Measurements from ENCODE around the gene H2BW2. TPM values are rescaled to one million over a fixed set of nuclear protein-coding genes. Genes with fewer than 3 reads are reported as not detected.
"Not testable (repeated sequence)": the region's sequence is repeated elsewhere in the genome, so short reads cannot be mapped to it uniquely, and the experiment has no call there.

The H2BW2 gene
- total RNA-seq: not detected

- Histone ChIP-seq H3K4me3 (no peak within 1 kb of the TSS), H3K27ac (no peak within 1 kb of the TSS), H3K4me1 (ENCODE audit: control insufficient read depth in 1 of 2, low read depth in 2 of 2) (no peaks in the 10 kb centered on the region), H3K36me3 (no peaks in the 10 kb centered on the region), H3K9me3 (no peaks in the 10 kb centered on the region), H3K27me3 (replicated peaks; ENCODE audit: insufficient read depth) (no peaks in the 10 kb centered on the region)
- no peak for ATAC-seq (ENCODE audit: insufficient number of reproducible peaks, low FRiP score, low read depth)
- no peak for DNase-seq (ENCODE audit: low spot score)
- no peak for TF ChIP-seq CTCF (IDR thresholded peaks at IDR 0.05)
Observed at GRCh38 chrX:104039689-104040505, at the start of gene H2BW2. H2BW2 (plus strand) TSS chrX:104039956; CDS start chrX:104039995, 39 bp downstream.

GRCh38 chrX:103999234-103999633 lies 40.5 kb upstream of the H2BW2 start:
- H3K9me3 ChIP-seq: no peaks in the 10 kb centered on the region
- no peaks in the 10 kb centered on the region for H3K36me3 ChIP-seq
- no peak for ATAC-seq (ENCODE audit: insufficient number of reproducible peaks, low FRiP score, low read depth)
- no peak for DNase-seq (ENCODE audit: low spot score)
- no peak for TF ChIP-seq CTCF (IDR thresholded peaks at IDR 0.05)
- no peak overlapping the region for H3K4me3 ChIP-seq
- peaks cover 0 to 10% of the 10 kb centered on the region in 2 donors for H3K4me1 ChIP-seq (ENCODE audit: control insufficient read depth in 1 of 2, low read depth in 2 of 2)
- no peaks in the 10 kb centered on the region for H3K27me3 ChIP-seq (replicated peaks; ENCODE audit: insufficient read depth)
- H3K27ac ChIP-seq: no peak overlapping the region

- DNase-seq (ENCODE audit: low spot score): no peak
- H3K27me3 ChIP-seq (replicated peaks; ENCODE audit: insufficient read depth): no peaks in the 10 kb centered on the region
- H3K27ac ChIP-seq: no peak overlapping the region
- TF ChIP-seq CTCF (IDR thresholded peaks at IDR 0.05): no peak
- ATAC-seq (ENCODE audit: insufficient number of reproducible peaks, low FRiP score, low read depth): no peak
- no peaks in the 10 kb centered on the region for H3K4me1 ChIP-seq (ENCODE audit: control insufficient read depth in 1 of 2, low read depth in 2 of 2)
- no peaks in the 10 kb centered on the region for H3K36me3 ChIP-seq
- H3K4me3 ChIP-seq: no peak overlapping the region
- H3K9me3 ChIP-seq: no peaks in the 10 kb centered on the region
Observed at GRCh38 chrX:104008831-104009230, 30.9 kb upstream of the H2BW2 start.

- no peaks in the 10 kb centered on the region for H3K9me3 ChIP-seq
- ATAC-seq (ENCODE audit: insufficient number of reproducible peaks, low FRiP score, low read depth): no peak
- no peaks in the 10 kb centered on the region for H3K36me3 ChIP-seq
- H3K27me3 ChIP-seq (replicated peaks; ENCODE audit: insufficient read depth): no peaks in the 10 kb centered on the region
- no peak overlapping the region for H3K4me3 ChIP-seq
- TF ChIP-seq CTCF (IDR thresholded peaks at IDR 0.05): no peak
- no peak for DNase-seq (ENCODE audit: low spot score)
- no peaks in the 10 kb centered on the region for H3K4me1 ChIP-seq (ENCODE audit: control insufficient read depth in 1 of 2, low read depth in 2 of 2)
- no peak overlapping the region for H3K27ac ChIP-seq
Observed at GRCh38 chrX:104013158-104013557, 26.6 kb upstream of the H2BW2 start.

- no peaks in the 10 kb centered on the region for H3K27me3 ChIP-seq (replicated peaks; ENCODE audit: insufficient read depth)
- no peaks in the 10 kb centered on the region for H3K4me1 ChIP-seq (ENCODE audit: control insufficient read depth in 1 of 2, low read depth in 2 of 2)
- H3K4me3 ChIP-seq: no peak within 1 kb of the TSS
- H3K9me3 ChIP-seq: no peaks in the 10 kb centered on the region
- TF ChIP-seq CTCF (IDR thresholded peaks at IDR 0.05): no peak
- H3K36me3 ChIP-seq: no peaks in the 10 kb centered on the region
- ATAC-seq (ENCODE audit: insufficient number of reproducible peaks, low FRiP score, low read depth) (no peak), DNase-seq (ENCODE audit: low spot score) (no peak)
- H3K27ac ChIP-seq: no peak within 1 kb of the TSS
Observed at GRCh38 chrX:104013606-104014005, 26.1 kb upstream of the H2BW2 start, which contains the start of gene H2BW1. H2BW1 (minus strand) TSS chrX:104013708; CDS start chrX:104013576, 132 bp downstream.

GRCh38 chrX:104015576-104015975 lies 24.2 kb upstream of the H2BW2 start:
- not testable (repeated sequence) for H3K27ac ChIP-seq; DNase-seq (ENCODE audit: low spot score); H3K4me3 ChIP-seq; H3K9me3 ChIP-seq; ATAC-seq (ENCODE audit: insufficient number of reproducible peaks, low FRiP score, low read depth); H3K36me3 ChIP-seq; H3K27me3 ChIP-seq (replicated peaks; ENCODE audit: insufficient read depth); H3K4me1 ChIP-seq (ENCODE audit: control insufficient read depth in 1 of 2, low read depth in 2 of 2)
